HEK293 (cell line): ENCODE results near the gene RBPJ.

Source experiments
- CTCF ChIP-seq: fragments of 450-650 bp; formaldehyde crosslinking; IDR thresholded peaks from 2 replicates; pipeline ENCODE4 v1.5.1; 2016; ENCODE audit warnings: missing biosample characterization, missing genetic modification characterization
- SETDB1 ChIP-seq: IDR thresholded peaks from one replicate; pipeline ENCODE4 v1.6.1; 2017; ENCODE audit warnings: mild to moderate bottlenecking, low read length, moderate library complexity, mixed read lengths; ENCODE audit not compliant: insufficient read length
- TCF7L2 ChIP-seq: IDR thresholded peaks from 2 replicates; pipeline ENCODE4 v1.6.1; 2011; ENCODE audit warnings: low read depth, mild to moderate bottlenecking, inconsistent platforms, low read length, moderate library complexity, borderline replicate concordance
- YY1 ChIP-seq: fragments of 450-650 bp; formaldehyde crosslinking; IDR thresholded peaks from 2 replicates; pipeline ENCODE4 v1.5.1; 2018; ENCODE audit warnings: missing biosample characterization, missing genetic modification characterization
- ZBTB26 ChIP-seq: fragments of 450-650 bp; formaldehyde crosslinking; optimal IDR thresholded peaks from 2 replicates; pipeline ENCODE3; 2016; ENCODE audit warnings: missing biosample characterization, mild to moderate bottlenecking, missing genetic modification characterization
- ZNF24 ChIP-seq: fragments of 450-650 bp; formaldehyde crosslinking; IDR thresholded peaks from 2 replicates; pipeline ENCODE4 v1.5.1; 2016; ENCODE audit warnings: missing biosample characterization, missing genetic modification characterization
- ZNF311 ChIP-seq: fragments of 450-650 bp; formaldehyde crosslinking; IDR thresholded peaks from 2 replicates; pipeline ENCODE4 v1.5.1; 2017; ENCODE audit warnings: missing biosample characterization, missing genetic modification characterization, borderline replicate concordance
- ZNF423 ChIP-seq: fragments of 450-650 bp; formaldehyde crosslinking; IDR thresholded peaks from 2 replicates; pipeline ENCODE4 v1.5.1; 2016; ENCODE audit warnings: missing biosample characterization, missing genetic modification characterization
- ZNF704 ChIP-seq: fragments of 450-650 bp; formaldehyde crosslinking; IDR thresholded peaks from 2 replicates; pipeline ENCODE4 v1.5.1; 2016; ENCODE audit warnings: missing biosample characterization, missing genetic modification characterization

GRCh38 chr4:26433556-26433955 is 112.7 kb downstream of the RBPJ start:
- no peak for TF ChIP-seq CTCF (tag by site-specific recombination)
- no peak for TF ChIP-seq TCF7L2
- TF ChIP-seq SETDB1: no peak
- no peak for TF ChIP-seq ZNF24
- TF ChIP-seq ZNF423 (tag by site-specific recombination): no peak
- no peak for TF ChIP-seq ZBTB26 (tag by site-specific recombination)
- no peak for TF ChIP-seq ZNF704
- TF ChIP-seq ZNF311 (tag by site-specific recombination): no peak
- TF ChIP-seq YY1 (tag by site-specific recombination): no peak
